Panc1 (cell line): ENCODE data around the gene PHLPP1. TPM values are rescaled to one million over a fixed set of nuclear protein-coding genes. Genes with fewer than 3 reads are reported as not detected.

Source experiments
- ATAC-seq: fragments of 200-7000 bp; cut with Tn5 transposase; 2 replicates; pipeline ENCODE4 v1.9.1; 2020; ENCODE audit warnings: mild to moderate bottlenecking, moderate library complexity
- BruUV-seq: library from RNA; stranded (reverse); fragments of 400-500 nt; replicated peaks from 2 replicates; lab custom pipeline; 2021; lab: Mats Ljungman, UMichigan
- CTCF ChIA-PET: fragments of 300-600 bp; sonication (Branson Sonifier 250); formaldehyde crosslinking; loops from one replicate; lab custom pipeline; 2022; ENCODE audit warnings: antibody characterized with exemption; lab: Charles Lee
- POLR2A ChIA-PET: fragments of 300-600 bp; sonication (Branson Sonifier 250); formaldehyde crosslinking; loops from one replicate; lab custom pipeline; 2022; ENCODE audit warnings: antibody characterized with exemption; lab: Charles Lee
- DNase-seq: peaks from one replicate; pipeline ENCODE4 v3.0.0-alpha.2; 2010; ENCODE audit warnings: low read depth, low spot score
- H3K27ac ChIP-seq: 2 replicates; pipeline ENCODE4 v1.5.1; 2011; ENCODE audit warnings: mild to moderate bottlenecking, low read length, inconsistent platforms
- H3K27me3 ChIP-seq: fragments of 200-500 bp; sonication (Bioruptor generic); 2 replicates; pipeline ENCODE4 v1.6.0; 2014; ENCODE audit warnings: low read length, inconsistent platforms; ENCODE audit not compliant: control insufficient read depth, insufficient read depth
- H3K36me3 ChIP-seq: fragments of 200-500 bp; sonication (Bioruptor generic); 2 replicates; pipeline ENCODE4 v1.5.1; 2014; ENCODE audit warnings: inconsistent platforms, mild to moderate bottlenecking, low read length, moderate library complexity; ENCODE audit not compliant: control insufficient read depth, insufficient read depth
- H3K4me1 ChIP-seq: 2 replicates; pipeline ENCODE4 v1.5.1; 2011; ENCODE audit warnings: inconsistent platforms, mild to moderate bottlenecking, low read length, moderate library complexity; ENCODE audit not compliant: control insufficient read depth, insufficient read depth
- H3K4me3 ChIP-seq, 2 experiments: 2 replicates each; pipeline ENCODE4 v1.5.1; 2011 to 2012; ENCODE audit warnings: low read depth in 2 of 2, low read length in 2 of 2, mild to moderate bottlenecking in 2 of 2, inconsistent platforms in 1 of 2, moderate library complexity in 1 of 2
- H3K9me3 ChIP-seq: fragments of 200-500 bp; sonication (Bioruptor generic); 2 replicates; pipeline ENCODE4 v1.5.1; 2014; ENCODE audit warnings: low read depth, mild to moderate bottlenecking, inconsistent platforms, low read length, moderate library complexity; ENCODE audit not compliant: control insufficient read depth, insufficient read depth
- CTCF ChIP-seq: fragments of 450-650 bp; IDR thresholded peaks from 2 replicates; pipeline ENCODE4 v1.5.1; 2017; ENCODE audit warnings: mild to moderate bottlenecking
- POLR2AphosphoS5 ChIP-seq: IDR thresholded peaks from 2 replicates; pipeline ENCODE4 v1.6.1; 2012; ENCODE audit warnings: mild to moderate bottlenecking, low read depth, low read length, moderate library complexity
- REST ChIP-seq, 2 experiments: IDR thresholded peaks; 2 replicates each; pipeline ENCODE4 v1.6.1; 2011 to 2012; ENCODE audit warnings: low read depth in 2 of 2, control low read depth in 1 of 2, low read length in 1 of 2, mild to moderate bottlenecking in 1 of 2, moderate library complexity in 1 of 2; ENCODE audit not compliant: insufficient read depth in 1 of 2
- SIN3A ChIP-seq: IDR thresholded peaks from 2 replicates; pipeline ENCODE4 v1.6.1; 2012; ENCODE audit warnings: low read depth, mild to moderate bottlenecking, low read length, moderate library complexity, borderline replicate concordance; ENCODE audit not compliant: insufficient read depth
- TCF7L2 ChIP-seq: IDR thresholded peaks from 2 replicates; pipeline ENCODE4 v1.6.1; 2011; ENCODE audit warnings: mild to moderate bottlenecking, low read depth, low read length, inconsistent platforms
- in situ Hi-C: cut with HindIII; loops from 2 replicates; pipeline ENCODE4 v1.10.0; 2016; ENCODE audit warnings: low sequenced_read_pairs, low pct_unique_long_range_greater_than_20kb
- intact Hi-C: fragments of 100-400 bp; cut with micrococcal nuclease; formaldehyde crosslinking; loops from one replicate; pipeline ENCODE4 v1.10.0; 2022; ENCODE audit not compliant: unreplicated experiment
- total RNA-seq: library from RNA; stranded (reverse); gene quantifications from one replicate; pipeline ENCODE4 v1.2.1, GENCODE V29; 2021; ENCODE audit not compliant: unreplicated experiment

PHLPP1 gene
- total RNA-seq, 1 experiment from 2014 or later: 6.3 TPM

- Histone ChIP-seq H3K4me3 (no peak overlapping the region), H3K9me3 (no peaks in the 10 kb centered on the region), H3K4me1 (no peaks in the 10 kb centered on the region), H3K27me3 (no peaks in the 10 kb centered on the region), H3K27ac (no peak overlapping the region), H3K36me3 (no peaks in the 10 kb centered on the region)
- intact Hi-C loops: no loop called here
- CTCF ChIA-PET: no interaction called here
- DNase-seq (no peak), ATAC-seq (no peak)
- in situ Hi-C loops: no loop called here
- POLR2A ChIA-PET: no interaction called here
- TF ChIP-seq POLR2AphosphoS5 (no peak), CTCF (no peak), TCF7L2 (no peak), REST (IDR thresholded peaks at IDR 0.05; ENCODE audit: insufficient read depth in 1 of 2, low read depth in 2 of 2, low read length in 1 of 2) (no peak)
- BruUV-seq: no TSS peak
Measured at GRCh38 chr18:62829936-62830335, 114.6 kb downstream of the PHLPP1 start.

GRCh38 chr18:62832282-62832681, 116.9 kb downstream of the PHLPP1 start:
- ATAC-seq (no peak), DNase-seq (no peak)
- TF ChIP-seq POLR2AphosphoS5 (no peak), CTCF (no peak), SIN3A (no peak)
- CTCF ChIA-PET: no interaction called here
- BruUV-seq: no TSS peak
- POLR2A ChIA-PET: no interaction called here
- Histone ChIP-seq H3K27me3 (no peaks in the 10 kb centered on the region), H3K36me3 (no peaks in the 10 kb centered on the region), H3K27ac (no peak overlapping the region), H3K9me3 (no peaks in the 10 kb centered on the region), H3K4me1 (no peaks in the 10 kb centered on the region), H3K4me3 (no peak overlapping the region)
- in situ Hi-C loops: no loop called here
- intact Hi-C loops: no loop called here
